BLaER1 (cell line): ENCODE data around the gene IER3IP1.
A peak's percentile ranks its signal among the peaks of the same experiment; 100 is the strongest.
"Not testable (repeated sequence)": the region's sequence is repeated elsewhere in the genome, so short reads cannot be mapped to it uniquely, and the experiment has no call there.

Experiments
- H3K27ac ChIP-seq: shearing (Covaris generic); formaldehyde crosslinking; 2 replicates; pipeline ENCODE4 v1.8.1; 2022
- H3K27me3 ChIP-seq: shearing (Covaris generic); formaldehyde crosslinking; 2 replicates; pipeline ENCODE4 v1.8.1; 2022
- H3K36me3 ChIP-seq: shearing (Covaris generic); formaldehyde crosslinking; 2 replicates; pipeline ENCODE4 v1.8.1; 2022
- H3K4me1 ChIP-seq: shearing (Covaris generic); formaldehyde crosslinking; 2 replicates; pipeline ENCODE4 v1.8.1; 2022
- H3K4me2 ChIP-seq: shearing (Covaris generic); formaldehyde crosslinking; 2 replicates; pipeline ENCODE4 v1.8.1; 2022
- H3K4me3 ChIP-seq: shearing (Covaris generic); formaldehyde crosslinking; 2 replicates; pipeline ENCODE4 v1.8.1; 2022
- H3K9ac ChIP-seq: shearing (Covaris generic); formaldehyde crosslinking; 2 replicates; pipeline ENCODE4 v1.8.1; 2022
- H3K9me3 ChIP-seq: shearing (Covaris generic); formaldehyde crosslinking; 2 replicates; pipeline ENCODE4 v1.8.1; 2022
- H4K20me1 ChIP-seq: shearing (Covaris generic); formaldehyde crosslinking; 2 replicates; pipeline ENCODE4 v1.8.1; 2022
- Cebpa-rat ChIP-seq: shearing (Covaris generic); IDR thresholded peaks from 2 replicates; pipeline ENCODE4 v1.8.1; 2022

IER3IP1 gene

DNA sequence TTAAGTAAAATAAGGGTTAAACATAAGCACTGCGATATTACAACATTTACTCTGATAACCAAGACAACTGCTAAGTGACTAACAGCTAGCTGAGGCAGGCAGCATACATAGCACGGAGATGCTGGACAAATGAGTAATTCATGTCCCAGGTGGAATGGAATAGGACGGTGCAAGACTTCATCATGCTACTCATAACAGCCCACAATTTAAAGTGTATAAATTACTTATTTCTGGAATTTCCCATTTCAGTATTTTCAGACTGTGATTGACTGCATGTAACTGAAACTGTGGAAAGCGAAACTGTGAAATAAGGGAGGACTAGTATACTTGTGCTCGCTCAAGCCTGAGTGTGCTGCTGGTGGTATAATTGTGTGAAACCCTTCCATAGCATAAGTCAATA lies 12.9 kb downstream of the IER3IP1 start:
- Histone ChIP-seq H3K9me3 (no peaks in the 10 kb centered on the region), H3K4me3 (no peak overlapping the region), H3K36me3 (peaks cover 19% of the 10 kb centered on the region; the same call in 1 of the 2 replicates), H3K27me3 (no peaks in the 10 kb centered on the region), H4K20me1 (peaks cover 90% of the 10 kb centered on the region), H3K4me1 (no peaks in the 10 kb centered on the region), H3K9ac (no peak overlapping the region), H3K4me2 (no peak overlapping the region), H3K27ac (no peak overlapping the region)
- TF ChIP-seq Cebpa-rat: no peak

DNA sequence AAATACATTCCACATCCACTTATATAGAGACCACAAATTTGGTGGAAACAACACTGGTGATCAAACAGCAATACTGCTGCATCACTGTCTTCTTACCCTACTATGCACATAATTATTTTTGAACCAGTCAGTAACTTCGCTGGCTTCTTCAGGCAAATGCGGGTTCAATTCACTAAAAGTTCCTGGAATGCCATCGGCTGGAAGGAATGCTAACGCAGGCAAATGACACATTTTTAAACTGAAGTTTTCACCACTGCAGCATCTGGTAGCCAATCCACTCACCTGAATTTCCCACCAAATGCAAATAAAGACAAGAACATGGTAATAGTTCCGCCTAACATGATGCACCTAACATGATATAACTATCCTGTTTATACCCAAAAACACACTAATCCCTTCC lies 15.9 kb downstream of the IER3IP1 start:
- H3K4me3 ChIP-seq: no peak overlapping the region
- H3K4me1 ChIP-seq: no peaks in the 10 kb centered on the region
- peaks cover 19% of the 10 kb centered on the region; the same call in 1 of the 2 replicates for H3K36me3 ChIP-seq
- H3K9me3 ChIP-seq: no peaks in the 10 kb centered on the region
- no peak overlapping the region for H3K9ac ChIP-seq
- TF ChIP-seq Cebpa-rat: no peak
- no peak overlapping the region for H3K27ac ChIP-seq
- H4K20me1 ChIP-seq: peaks cover 75% of the 10 kb centered on the region
- H3K27me3 ChIP-seq: no peaks in the 10 kb centered on the region
- no peak overlapping the region for H3K4me2 ChIP-seq

DNA sequence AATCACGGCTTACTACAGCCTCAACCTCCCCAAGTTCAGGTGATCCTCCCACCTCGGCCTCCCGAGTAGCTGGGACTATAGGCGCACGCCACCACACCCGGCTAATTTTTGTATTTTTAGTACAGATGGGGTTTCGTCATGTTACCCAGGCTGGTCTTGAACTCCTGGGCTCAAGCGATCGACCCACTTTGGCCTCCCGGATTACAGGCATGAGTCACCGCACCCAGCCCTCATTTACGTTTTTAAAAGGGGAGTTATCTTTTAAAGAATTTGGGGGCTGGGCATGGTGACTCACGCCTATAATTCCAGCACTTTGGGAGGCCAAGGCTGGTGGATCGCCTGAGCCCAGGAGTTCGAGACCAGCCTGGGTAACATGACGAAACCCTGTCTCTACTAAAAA lies 17.8 kb downstream of the IER3IP1 start:
- not testable (repeated sequence) for H3K9me3 ChIP-seq, H3K4me1 ChIP-seq, H3K4me2 ChIP-seq, H3K27me3 ChIP-seq, H3K9ac ChIP-seq, H3K4me3 ChIP-seq, H3K27ac ChIP-seq
- Histone ChIP-seq H4K20me1 (peaks cover 60% of the 10 kb centered on the region), H3K36me3 (peaks cover 27% of the 10 kb centered on the region)

- Histone ChIP-seq H3K36me3 (peaks cover 22% of the 10 kb centered on the region), H3K4me3 (peak overlapping the region; percentile 86), H3K27ac (0 out of 2 replicates have a peak overlapping the region, but pooled peaks have one; percentile 87), H3K4me2 (peak overlapping the region; percentile 95), H3K9me3 (no peaks in the 10 kb centered on the region), H4K20me1 (peaks cover 14% of the 10 kb centered on the region), H3K9ac (peak overlapping the region; percentile 87; the same call in 1 of the 2 replicates), H3K27me3 (no peaks in the 10 kb centered on the region), H3K4me1 (peaks cover 25% of the 10 kb centered on the region)
- TF ChIP-seq Cebpa-rat: no peak
Observed at GRCh38 chr18:47151439-47151838, 24.7 kb downstream of the IER3IP1 start.

- no peak for TF ChIP-seq Cebpa-rat
- peak overlapping the region; percentile 86 for H3K4me3 ChIP-seq
- peak overlapping the region; percentile 87 for H3K27ac ChIP-seq
- H3K4me2 ChIP-seq: peak overlapping the region; percentile 95
- peaks cover 20% of the 10 kb centered on the region; the same call in 1 of the 2 replicates for H4K20me1 ChIP-seq
- peak overlapping the region; percentile 87 for H3K9ac ChIP-seq
- peaks cover 25% of the 10 kb centered on the region for H3K4me1 ChIP-seq
- 0 out of 2 replicates have a peak, but pooled peaks cover under 1% of the 10 kb centered on the region for H3K9me3 ChIP-seq
- no peaks in the 10 kb centered on the region for H3K27me3 ChIP-seq
- H3K36me3 ChIP-seq: peaks cover 24% of the 10 kb centered on the region
Observed at GRCh38 chr18:47150824-47151366, 25.3 kb downstream of the IER3IP1 start.

DNA sequence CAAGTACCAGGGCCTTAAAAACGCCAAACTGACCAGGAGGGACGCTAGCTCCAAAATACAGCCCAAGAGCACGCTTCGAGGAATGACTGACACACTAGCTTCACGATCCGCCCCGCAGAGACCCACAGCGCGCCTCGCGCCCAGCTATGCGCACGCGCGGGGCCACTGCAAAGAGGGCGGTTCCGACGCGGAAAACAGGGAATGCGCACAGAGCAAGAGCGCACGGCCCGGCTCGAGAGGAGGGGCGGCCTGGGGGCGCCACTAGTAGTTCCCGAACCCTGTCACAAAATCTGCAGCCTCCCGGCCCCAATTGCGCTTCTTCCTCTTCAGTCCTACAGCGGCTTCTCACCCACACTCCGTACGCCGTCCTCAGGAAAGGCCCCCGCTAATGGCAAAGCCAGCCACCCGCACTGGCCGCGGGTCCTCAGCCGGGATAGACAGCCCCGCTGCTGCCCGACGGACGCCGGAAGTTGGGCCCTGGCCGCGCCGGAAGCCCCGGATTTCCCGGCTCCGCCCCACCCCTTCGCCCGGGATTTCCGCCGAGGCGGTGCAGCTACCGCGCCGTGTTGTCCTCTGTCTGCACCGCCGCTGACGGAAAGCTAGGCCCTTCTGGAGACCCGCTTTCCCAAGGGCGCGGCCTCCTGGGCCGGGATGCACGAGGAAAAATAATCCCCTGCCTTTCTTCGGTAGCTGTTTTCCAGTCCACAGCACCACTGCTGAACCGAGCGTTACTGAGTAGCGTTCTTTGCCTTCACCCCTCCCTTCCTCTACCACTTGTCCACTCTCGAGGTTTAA lies 25.9 kb downstream of the IER3IP1 start, which contains the start of gene HDHD2:
Gene HDHD2 (minus strand): TSS at position 472 of the 795 bp plus-strand sequence. CDS start 14,061 bp downstream, outside the sequence.
- Histone ChIP-seq H3K4me1 (peaks cover 25% of the 10 kb centered on the region), H3K36me3 (peaks cover 27% of the 10 kb centered on the region), H3K4me3 (peak within 1 kb of the TSS; percentile 86), H4K20me1 (peaks cover 26% of the 10 kb centered on the region; the same call in 1 of the 2 replicates), H3K9ac (peak within 1 kb of the TSS; percentile 87), H3K27ac (peak within 1 kb of the TSS; percentile 87), H3K9me3 (0 out of 2 replicates have a peak, but pooled peaks cover 3% of the 10 kb centered on the region), H3K27me3 (no peaks in the 10 kb centered on the region), H3K4me2 (peak within 1 kb of the TSS; percentile 95)
- TF ChIP-seq Cebpa-rat: no peak

- Histone ChIP-seq H3K36me3 (peaks cover 25% of the 10 kb centered on the region), H3K27me3 (no peaks in the 10 kb centered on the region), H4K20me1 (peaks cover 33% of the 10 kb centered on the region), H3K9me3 (0 out of 2 replicates have a peak, but pooled peaks cover 3% of the 10 kb centered on the region), H3K9ac (peak overlapping the region; percentile 87), H3K4me2 (peak overlapping the region; percentile 95), H3K4me1 (peaks cover 26% of the 10 kb centered on the region), H3K27ac (peak overlapping the region; percentile 87), H3K4me3 (peak overlapping the region; percentile 86)
- no peak for TF ChIP-seq Cebpa-rat
Observed at GRCh38 chr18:47149457-47150028, 26.6 kb downstream of the IER3IP1 start.

- no peak overlapping the region for H3K4me3 ChIP-seq
- H3K4me2 ChIP-seq: no peak overlapping the region
- H3K27ac ChIP-seq: no peak overlapping the region
- H4K20me1 ChIP-seq: peaks cover 43% of the 10 kb centered on the region
- no peaks in the 10 kb centered on the region for H3K27me3 ChIP-seq
- H3K9me3 ChIP-seq: 0 out of 2 replicates have a peak, but pooled peaks cover 3% of the 10 kb centered on the region
- peaks cover 12% of the 10 kb centered on the region for H3K36me3 ChIP-seq
- H3K4me1 ChIP-seq: peaks cover 28% of the 10 kb centered on the region
- no peak for TF ChIP-seq Cebpa-rat
- H3K9ac ChIP-seq: no peak overlapping the region
Observed at GRCh38 chr18:47146206-47146605, 30.0 kb downstream of the IER3IP1 start.

DNA sequence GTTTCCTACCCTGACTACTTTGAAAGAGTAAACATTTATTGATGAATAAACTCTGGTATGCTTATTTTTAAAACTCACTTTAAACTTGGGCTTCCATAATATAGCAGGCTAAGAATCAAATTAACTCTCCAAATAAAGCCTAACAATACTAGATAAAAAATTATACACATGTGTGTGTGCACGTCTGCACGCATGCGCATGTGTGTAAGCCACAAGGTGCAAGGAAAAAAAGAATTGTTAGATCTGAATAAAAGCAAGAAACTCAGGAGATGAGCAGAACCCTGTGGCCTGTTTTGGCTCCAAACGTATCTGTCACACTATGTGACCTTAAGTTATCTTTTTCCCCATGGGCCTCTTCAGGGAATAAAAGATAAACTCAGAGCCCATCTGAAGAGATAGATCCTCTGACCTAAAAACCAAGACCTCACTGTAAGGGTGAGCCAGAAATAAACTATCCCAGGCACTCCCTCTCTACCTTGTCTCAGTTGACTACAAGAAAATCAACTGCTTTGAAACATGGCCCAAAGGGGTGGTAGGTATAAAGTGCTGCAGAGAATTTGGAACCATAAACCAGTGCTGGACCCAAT lies 32.2 kb downstream of the IER3IP1 start:
- Histone ChIP-seq H3K36me3 (peaks cover 20% of the 10 kb centered on the region), H3K4me3 (no peak overlapping the region), H4K20me1 (peaks cover 43% of the 10 kb centered on the region), H3K4me2 (0 out of 2 replicates have a peak overlapping the region, but pooled peaks have one; percentile 2), H3K9me3 (0 out of 2 replicates have a peak, but pooled peaks cover 3% of the 10 kb centered on the region), H3K27ac (no peak overlapping the region), H3K9ac (no peak overlapping the region), H3K4me1 (peaks cover 11% of the 10 kb centered on the region), H3K27me3 (no peaks in the 10 kb centered on the region)
- no peak for TF ChIP-seq Cebpa-rat
